NAMALWA (cell line): ENCODE measurements around the gene SLC25A48.
"Not testable (repeated sequence)": the region's sequence is repeated elsewhere in the genome, so short reads cannot be mapped to it uniquely, and the experiment has no call there.

ENCODE experiments used
- DNase-seq: peaks from one replicate; pipeline ENCODE4 v3.0.0-alpha.2; 2015; ENCODE audit warnings: low spot score

Gene SLC25A48

GRCh38 chr5:135829681-135830383 lies 4.6 kb upstream of the SLC25A48 start:
- DNase-seq = peak; percentile 73

GRCh38 chr5:135830384-135830700 lies 4.1 kb upstream of the SLC25A48 start:
- DNase-seq = no peak

- DNase-seq = no peak
Measured at GRCh38 chr5:135830876-135831275, 3.6 kb upstream of the SLC25A48 start.

- DNase-seq = no peak
Measured at GRCh38 chr5:135831439-135831838, 3.0 kb upstream of the SLC25A48 start.

- DNase-seq = no peak
Measured at GRCh38 chr5:135831851-135832555, 2.5 kb upstream of the SLC25A48 start.

- DNase-seq = no peak
Measured at GRCh38 chr5:135832941-135833920, 1.2 kb upstream of the SLC25A48 start.

GRCh38 chr5:135833961-135834638 lies 363 bp upstream of the SLC25A48 start:
- DNase-seq = no peak

GRCh38 chr5:135835766-135836165 lies 1.3 kb downstream of the SLC25A48 start:
- no peak for DNase-seq

GRCh38 chr5:135838395-135838794 lies 3.9 kb downstream of the SLC25A48 start:
- not testable (repeated sequence) for DNase-seq

GRCh38 chr5:135839566-135839965 lies 5.1 kb downstream of the SLC25A48 start:
- DNase-seq = no peak

- no peak for DNase-seq
Measured at GRCh38 chr5:135840959-135841358, 6.5 kb downstream of the SLC25A48 start.

GRCh38 chr5:135842737-135843136 lies 8.3 kb downstream of the SLC25A48 start:
- no peak for DNase-seq

GRCh38 chr5:135843571-135844337 lies 9.3 kb downstream of the SLC25A48 start:
- DNase-seq = no peak

- no peak for DNase-seq
Measured at GRCh38 chr5:135846311-135846710, 11.8 kb downstream of the SLC25A48 start.

GRCh38 chr5:135847976-135848375 lies 13.5 kb downstream of the SLC25A48 start:
- DNase-seq = no peak

GRCh38 chr5:135850231-135850630 lies 15.8 kb downstream of the SLC25A48 start:
- DNase-seq = no peak

- DNase-seq = no peak
Measured at GRCh38 chr5:135850671-135851070, 16.2 kb downstream of the SLC25A48 start.

GRCh38 chr5:135851186-135851914 lies 16.9 kb downstream of the SLC25A48 start:
- no peak for DNase-seq

- DNase-seq = no peak
Measured at GRCh38 chr5:135851915-135852845, 17.7 kb downstream of the SLC25A48 start.
